OCI-LY7 (cell line): ENCODE measurements around the gene HTT. TPM values are rescaled to one million over a fixed set of nuclear protein-coding genes. Genes with fewer than 3 reads are reported as not detected.

Experiments
- BruUV-seq: library from RNA; stranded (reverse); fragments of 400-500 nt; replicated peaks from 2 replicates; lab custom pipeline; 2021; lab: Mats Ljungman, UMichigan
- CTCF ChIA-PET: fragments of 300-600 bp; sonication (Branson Sonifier 250); formaldehyde crosslinking; loops from one replicate; lab custom pipeline; 2022; ENCODE audit warnings: antibody characterized with exemption; ENCODE audit not compliant: unreplicated experiment; lab: Charles Lee
- POLR2A ChIA-PET: fragments of 300-600 bp; sonication (Branson Sonifier 250); formaldehyde crosslinking; loops from one replicate; lab custom pipeline; 2022; ENCODE audit warnings: antibody characterized with exemption; lab: Charles Lee
- DNase-seq: peaks from one replicate; pipeline ENCODE4 v3.0.0-alpha.2; 2015; ENCODE audit warnings: low spot score
- H2AFZ ChIP-seq: fragments of 200-600 bp; sonication (generic), shearing (Covaris generic); 2 replicates; pipeline ENCODE4 v1.6.1; 2014; ENCODE audit warnings: mild to moderate bottlenecking, antibody characterized with exemption, low read length, moderate library complexity
- H3K27ac ChIP-seq: fragments of 200-600 bp; sonication (generic); 2 replicates; pipeline ENCODE4 v1.5.1; 2014; ENCODE audit warnings: mixed run types, low read depth, mild to moderate bottlenecking, moderate library complexity, low read length, inconsistent platforms; ENCODE audit not compliant: poor library complexity, severe bottlenecking
- H3K36me3 ChIP-seq: fragments of 200-600 bp; sonication (generic); 2 replicates; pipeline ENCODE4 v1.6.1; 2014; ENCODE audit warnings: mild to moderate bottlenecking, antibody characterized with exemption, low read length, moderate library complexity, mixed read lengths; ENCODE audit not compliant: insufficient read depth
- H3K4me1 ChIP-seq: fragments of 200-600 bp; sonication (generic); 2 replicates; pipeline ENCODE4 v1.5.1; 2014; ENCODE audit warnings: mild to moderate bottlenecking, low read length; ENCODE audit not compliant: insufficient read depth, poor library complexity, severe bottlenecking
- H3K4me2 ChIP-seq: fragments of 200-600 bp; sonication (generic); 2 replicates; pipeline ENCODE4 v1.6.1; 2014; ENCODE audit warnings: mild to moderate bottlenecking, low read length
- H3K4me3 ChIP-seq: fragments of 200-600 bp; sonication (generic); 2 replicates; pipeline ENCODE4 v1.5.1; 2014; ENCODE audit warnings: mild to moderate bottlenecking, low read depth, low read length; ENCODE audit not compliant: poor library complexity, severe bottlenecking
- H3K79me2 ChIP-seq: fragments of 200-600 bp; sonication (generic); 2 replicates; pipeline ENCODE4 v1.6.1; 2016; ENCODE audit warnings: low read depth, mild to moderate bottlenecking, low read length, moderate library complexity, mixed read lengths; ENCODE audit not compliant: insufficient read depth
- H3K9me2 ChIP-seq: fragments of 200-600 bp; sonication (generic); 2 replicates; pipeline ENCODE4 v1.6.1; 2016; ENCODE audit warnings: mild to moderate bottlenecking, low read length, mixed read lengths; ENCODE audit not compliant: insufficient read depth
- H3K9me3 ChIP-seq: fragments of 200-600 bp; sonication (generic); 2 replicates; pipeline ENCODE4 v1.6.1; 2014; ENCODE audit warnings: mild to moderate bottlenecking, mixed run types, low read length, mixed read lengths
- H4K20me1 ChIP-seq: fragments of 200-600 bp; sonication (generic); 2 replicates; pipeline ENCODE4 v1.6.1; 2014; ENCODE audit warnings: mild to moderate bottlenecking, antibody characterized with exemption, low read length, moderate library complexity, mixed read lengths; ENCODE audit not compliant: insufficient read depth
- EZH2phosphoT487 ChIP-seq: fragments of 200-600 bp; sonication (generic); IDR thresholded peaks from 2 replicates; pipeline ENCODE4 v1.6.1; 2018; ENCODE audit warnings: low read depth, borderline replicate concordance, mild to moderate bottlenecking, mixed run types, antibody characterized with exemption, low read length, moderate library complexity, mixed read lengths
- intact Hi-C: fragments of 100-400 bp; cut with micrococcal nuclease; formaldehyde crosslinking; loops from one replicate; pipeline ENCODE4 v1.10.0; 2022; ENCODE audit not compliant: unreplicated experiment
- total RNA-seq, 2 experiments: library from RNA; depleted of rRNA in 1 of 2; stranded (reverse); fragments of >200 nt in 1 of 2; shearing (Covaris generic) in 1 of 2; gene quantifications; 2 replicates each; pipeline ENCODE4 v1.2.3, GENCODE V29; 2014 to 2022
- TF ChIP-seq, protein P1 (sequence below): fragments of 200-600 bp; sonication (generic); conservative IDR thresholded peaks from 2 replicates; pipeline ENCODE4 v1.5.1; 2014; ENCODE audit warnings: mild to moderate bottlenecking, antibody characterized with exemption, low read length, moderate library complexity, mixed read lengths

Gene HTT
- total RNA-seq, 2 experiments from 2014 or later: 36.4 to 91.3 TPM

DNA sequence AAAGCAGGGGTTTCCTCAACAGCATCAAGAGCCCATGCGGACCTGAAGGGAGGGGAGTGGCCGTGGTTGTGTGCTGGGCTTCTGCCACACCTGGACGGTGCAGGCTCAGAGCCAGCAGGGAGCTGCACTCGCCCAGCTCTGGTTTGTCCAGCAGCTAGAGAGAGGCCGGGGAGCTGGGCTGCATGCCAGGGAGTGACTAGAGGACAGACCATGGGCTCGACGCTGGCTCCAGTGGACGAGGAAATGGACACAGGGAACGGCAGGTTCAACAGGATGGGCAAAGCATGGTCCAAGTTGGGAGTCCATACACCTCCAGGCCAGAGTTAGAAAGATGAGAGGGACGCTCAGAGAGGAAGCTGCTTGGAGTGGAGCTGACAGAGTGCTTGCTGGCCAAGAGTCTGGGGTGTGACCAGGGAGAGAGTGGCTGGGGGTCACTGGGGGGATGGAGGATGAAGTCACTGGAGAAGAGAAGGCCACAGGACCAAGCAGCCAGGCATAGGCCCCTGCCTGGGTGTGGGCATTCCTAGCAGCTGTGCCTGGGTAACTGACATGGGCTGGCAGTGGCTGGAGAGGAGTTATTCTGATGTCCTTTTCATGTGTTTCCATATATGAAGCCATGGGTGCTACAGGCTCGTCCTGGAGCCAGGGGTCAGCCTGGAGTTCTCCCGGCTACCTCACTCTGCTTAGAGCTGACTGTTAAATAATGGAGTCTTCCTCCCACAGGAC is 43.0 kb upstream of the HTT start:
- ChIA-PET CTCF (no interaction called here), POLR2A (interaction anchor here (0.6 to 0.7 kb wide), 2 partner anchors 27 to 126 kb away, joined by 3 read pairs; no protein-coding TSS in a partner anchor)
- Histone ChIP-seq H4K20me1 (no peaks in the 10 kb centered on the region), H3K9me2 (no peaks in the 10 kb centered on the region), H3K27ac (no peak overlapping the region), H2AFZ (no peak overlapping the region), H3K4me3 (no peak overlapping the region), H3K79me2 (no peaks in the 10 kb centered on the region), H3K4me2 (no peak overlapping the region), H3K4me1 (no peaks in the 10 kb centered on the region), H3K36me3 (no peaks in the 10 kb centered on the region), H3K9me3 (no peaks in the 10 kb centered on the region)
- DNase-seq: no peak
- no peak for TF ChIP-seq EZH2phosphoT487
- TF ChIP-seq, protein P1, sequence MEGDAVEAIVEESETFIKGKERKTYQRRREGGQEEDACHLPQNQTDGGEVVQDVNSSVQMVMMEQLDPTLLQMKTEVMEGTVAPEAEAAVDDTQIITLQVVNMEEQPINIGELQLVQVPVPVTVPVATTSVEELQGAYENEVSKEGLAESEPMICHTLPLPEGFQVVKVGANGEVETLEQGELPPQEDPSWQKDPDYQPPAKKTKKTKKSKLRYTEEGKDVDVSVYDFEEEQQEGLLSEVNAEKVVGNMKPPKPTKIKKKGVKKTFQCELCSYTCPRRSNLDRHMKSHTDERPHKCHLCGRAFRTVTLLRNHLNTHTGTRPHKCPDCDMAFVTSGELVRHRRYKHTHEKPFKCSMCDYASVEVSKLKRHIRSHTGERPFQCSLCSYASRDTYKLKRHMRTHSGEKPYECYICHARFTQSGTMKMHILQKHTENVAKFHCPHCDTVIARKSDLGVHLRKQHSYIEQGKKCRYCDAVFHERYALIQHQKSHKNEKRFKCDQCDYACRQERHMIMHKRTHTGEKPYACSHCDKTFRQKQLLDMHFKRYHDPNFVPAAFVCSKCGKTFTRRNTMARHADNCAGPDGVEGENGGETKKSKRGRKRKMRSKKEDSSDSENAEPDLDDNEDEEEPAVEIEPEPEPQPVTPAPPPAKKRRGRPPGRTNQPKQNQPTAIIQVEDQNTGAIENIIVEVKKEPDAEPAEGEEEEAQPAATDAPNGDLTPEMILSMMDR: no peak
- no TSS peak for BruUV-seq
- intact Hi-C loops: loop anchor here (5.0 kb wide), 1 partner anchor 54 kb away; no protein-coding TSS in a partner anchor

DNA sequence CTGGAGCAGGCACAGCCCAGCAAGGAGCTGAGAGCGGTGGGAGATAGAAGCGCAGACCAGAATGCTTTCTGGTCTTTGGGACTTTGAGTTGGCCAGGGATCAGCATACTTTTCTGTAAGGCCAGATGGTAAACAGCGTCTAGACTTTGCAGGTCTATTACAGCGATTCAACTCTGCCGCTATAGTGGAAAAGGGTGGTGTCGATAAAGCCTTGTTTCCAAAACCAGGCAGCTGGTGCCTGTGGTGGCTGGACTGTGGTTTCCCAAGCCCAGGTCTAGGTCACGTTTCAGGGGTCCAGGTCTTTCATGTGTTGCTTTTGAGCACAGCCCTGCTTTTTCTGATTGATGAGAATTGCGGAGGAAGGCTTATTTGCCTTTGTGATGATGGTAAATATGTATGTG is 40.2 kb upstream of the HTT start:
- CTCF ChIA-PET: no interaction called here
- POLR2A ChIA-PET: interaction anchor here (0.5 kb wide), 1 partner anchor 65 kb away, joined by 3 read pairs; no protein-coding TSS in a partner anchor
- no peaks in the 10 kb centered on the region for H3K79me2 ChIP-seq
- H3K9me2 ChIP-seq: no peaks in the 10 kb centered on the region
- no peak for DNase-seq
- no peaks in the 10 kb centered on the region for H4K20me1 ChIP-seq
- peaks cover 8% of the 10 kb centered on the region for H3K4me1 ChIP-seq
- H3K36me3 ChIP-seq: no peaks in the 10 kb centered on the region
- H2AFZ ChIP-seq: no peak overlapping the region
- H3K27ac ChIP-seq: no peak overlapping the region
- no peak overlapping the region for H3K4me2 ChIP-seq
- no peak overlapping the region for H3K4me3 ChIP-seq
- intact Hi-C loops: loop anchor here (5.0 kb wide), 1 partner anchor 57 kb away; no protein-coding TSS in a partner anchor
- H3K9me3 ChIP-seq: no peaks in the 10 kb centered on the region
- no TSS peak for BruUV-seq
- TF ChIP-seq, protein P1: no peak
- no peak for TF ChIP-seq EZH2phosphoT487

DNA sequence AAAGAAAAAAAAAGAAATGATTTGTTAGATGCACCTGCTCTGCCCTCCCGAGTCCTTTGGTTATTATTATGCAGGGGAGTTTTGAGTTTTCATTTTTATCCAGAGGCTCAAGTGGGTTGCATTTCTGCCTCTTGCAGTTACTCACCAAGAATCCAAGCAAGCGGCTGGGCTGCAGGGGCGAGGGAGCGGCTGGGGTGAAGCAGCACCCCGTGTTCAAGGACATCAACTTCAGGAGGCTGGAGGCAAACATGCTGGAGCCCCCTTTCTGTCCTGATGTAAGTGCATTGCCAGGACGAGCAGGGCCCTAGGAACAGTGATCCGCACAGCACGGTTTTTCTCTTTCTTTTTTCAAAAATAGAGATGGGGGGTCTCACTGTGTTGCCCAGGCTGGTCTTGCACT is 39.2 kb upstream of the HTT start:
- Histone ChIP-seq H3K9me3 (no peaks in the 10 kb centered on the region), H2AFZ (no peak overlapping the region), H4K20me1 (no peaks in the 10 kb centered on the region), H3K4me1 (peaks cover 9% of the 10 kb centered on the region), H3K9me2 (no peaks in the 10 kb centered on the region), H3K79me2 (no peaks in the 10 kb centered on the region), H3K4me2 (no peak overlapping the region), H3K27ac (no peak overlapping the region), H3K36me3 (no peaks in the 10 kb centered on the region), H3K4me3 (no peak overlapping the region)
- DNase-seq: no peak
- no TSS peak for BruUV-seq
- intact Hi-C loops: no loop called here
- TF ChIP-seq EZH2phosphoT487: no peak
- TF ChIP-seq, protein P1: no peak
- POLR2A ChIA-PET: no interaction called here
- CTCF ChIA-PET: no interaction called here
